NCI-H146 (cell line): ENCODE results near the gene ADAT1.

ENCODE experiments used
- DNase-seq: peaks from one replicate; lab custom pipeline; 2025; lab: John Stamatoyannopoulos, UW

Gene ADAT1

DNA sequence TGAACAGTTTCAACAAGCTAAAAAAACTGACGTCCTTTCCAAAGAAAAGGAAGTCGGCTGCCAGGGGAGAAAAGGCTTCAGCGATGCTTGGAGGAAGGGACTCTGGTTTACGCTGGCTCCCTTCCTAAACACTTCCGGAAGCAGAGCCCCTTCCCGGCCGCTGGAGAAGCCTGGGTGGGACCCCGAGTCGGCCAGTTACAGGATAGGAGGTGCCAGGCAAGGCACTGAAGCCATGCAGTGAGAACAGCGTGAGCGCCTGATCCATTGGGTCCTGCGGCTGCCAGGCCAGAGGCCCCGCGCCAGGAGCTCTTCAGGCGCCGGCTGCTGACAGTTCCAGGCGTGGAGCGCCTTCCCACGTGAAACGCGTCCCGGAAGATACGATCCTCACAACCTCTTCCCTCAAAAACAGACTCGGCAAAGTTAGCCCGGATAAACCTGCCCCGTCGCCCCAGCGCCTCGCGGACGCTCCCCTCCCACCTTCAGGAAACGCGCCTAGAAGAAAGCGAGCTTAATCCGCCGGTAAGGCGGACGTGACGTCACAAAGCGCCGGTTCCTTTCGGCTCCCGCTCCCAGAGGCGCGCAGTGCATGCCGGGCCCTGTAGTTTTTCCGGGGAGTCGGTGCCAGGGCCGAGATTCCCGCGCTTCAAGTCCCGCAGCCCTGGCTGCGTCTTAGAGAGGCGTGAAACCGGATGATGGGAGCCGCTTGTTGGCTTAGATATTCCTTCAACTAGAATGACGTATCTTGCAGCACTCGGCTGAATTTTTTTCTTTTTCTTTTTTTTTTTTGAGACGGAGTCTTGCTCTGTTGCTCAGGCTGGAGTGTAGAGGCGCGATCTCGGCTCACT is at the start of gene ADAT1:
Gene ADAT1 (minus strand): TSS at position 521 of the 845 bp plus-strand sequence. CDS start 2,482 bp downstream, outside the sequence.
- DNase-seq: peak; percentile 94

GRCh38 chr16:75667503-75667902 is 44.4 kb upstream of the ADAT1 start:
- no peak for DNase-seq

DNA sequence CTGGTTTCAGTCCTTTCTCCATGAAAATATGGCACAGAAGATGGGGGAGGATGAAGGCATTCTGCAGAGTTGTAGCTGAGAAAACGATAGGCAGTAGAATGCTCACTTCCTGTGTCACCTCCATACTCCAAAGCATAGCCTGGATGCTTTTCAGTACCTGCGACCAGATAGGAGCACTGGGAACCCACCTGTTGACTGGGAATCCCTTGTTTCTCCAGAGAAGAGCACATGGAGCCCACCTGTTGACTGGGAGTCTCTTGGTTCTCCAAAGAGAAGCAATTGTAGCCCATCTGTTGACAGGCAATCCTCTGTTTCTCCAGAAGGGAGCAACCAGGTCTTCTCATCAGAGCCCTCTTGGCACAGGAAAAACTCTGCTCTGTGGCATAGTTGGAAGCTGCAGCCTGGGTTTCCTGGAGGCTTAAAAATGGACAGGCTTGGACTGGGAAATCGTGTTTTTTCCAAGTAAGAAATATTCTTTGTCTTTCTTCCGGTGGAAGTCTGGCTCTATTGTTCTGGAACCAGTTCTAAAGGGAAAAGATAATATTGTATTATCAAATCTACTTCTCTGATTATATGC is 37.7 kb upstream of the ADAT1 start:
- DNase-seq: no peak

GRCh38 chr16:75660321-75660720 is 37.2 kb upstream of the ADAT1 start:
- no peak for DNase-seq

- DNase-seq: no peak
Observed at GRCh38 chr16:75658175-75658574, 35.1 kb upstream of the ADAT1 start.

DNA sequence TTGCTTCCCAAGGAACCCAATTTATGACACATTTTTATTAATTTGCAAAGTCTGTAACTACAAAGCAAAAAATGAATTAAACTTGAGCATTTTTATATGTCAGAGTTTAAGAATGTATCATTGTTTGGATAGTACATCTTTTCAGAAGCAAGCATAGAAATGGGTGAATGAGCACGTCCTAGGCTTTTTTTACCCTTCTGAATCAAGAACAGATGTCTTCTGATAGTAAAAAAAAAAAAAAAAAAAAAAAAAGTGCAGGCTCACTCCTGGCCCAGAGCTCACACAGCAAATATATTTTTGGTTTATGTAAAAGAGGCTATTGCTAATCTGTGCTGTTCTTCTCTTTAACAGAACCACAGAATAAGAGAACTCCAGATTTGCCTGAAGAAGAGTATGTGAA is 30.8 kb upstream of the ADAT1 start:
- DNase-seq: no peak

DNA sequence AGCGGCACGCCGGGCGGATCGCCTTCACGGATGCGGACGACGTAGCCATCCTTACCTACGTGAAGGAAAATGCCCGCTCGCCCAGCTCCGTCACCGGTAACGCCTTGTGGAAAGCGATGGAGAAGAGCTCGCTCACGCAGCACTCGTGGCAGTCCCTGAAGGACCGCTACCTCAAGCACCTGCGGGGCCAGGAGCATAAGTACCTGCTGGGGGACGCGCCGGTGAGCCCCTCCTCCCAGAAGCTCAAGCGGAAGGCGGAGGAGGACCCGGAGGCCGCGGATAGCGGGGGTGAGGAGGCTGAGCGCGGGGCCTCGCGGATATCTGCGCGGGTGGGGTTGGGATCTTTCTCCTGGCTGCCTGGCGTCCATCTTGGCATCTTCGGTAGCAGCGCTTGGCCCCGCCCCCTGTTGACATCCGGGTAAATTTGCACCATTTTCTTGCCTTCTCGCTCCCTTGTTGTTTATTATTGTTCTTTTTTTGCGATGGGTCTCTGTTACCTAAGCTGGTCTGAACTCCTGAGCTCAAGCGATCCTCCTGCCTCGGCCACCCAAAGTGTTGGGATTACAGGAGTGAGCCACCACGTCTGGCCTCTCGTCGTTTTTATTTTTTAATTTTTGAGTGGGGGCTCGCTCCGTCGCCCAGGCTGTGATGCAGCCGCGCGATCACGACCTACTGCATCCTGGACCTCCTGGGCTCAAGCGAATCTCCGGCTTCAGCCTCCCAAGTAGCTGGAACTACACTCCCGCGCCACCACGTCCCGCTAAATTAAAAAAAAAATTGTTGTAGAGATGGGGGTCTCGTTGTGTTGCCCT is 25.4 kb upstream of the ADAT1 start:
- peak; percentile 70 for DNase-seq

DNA sequence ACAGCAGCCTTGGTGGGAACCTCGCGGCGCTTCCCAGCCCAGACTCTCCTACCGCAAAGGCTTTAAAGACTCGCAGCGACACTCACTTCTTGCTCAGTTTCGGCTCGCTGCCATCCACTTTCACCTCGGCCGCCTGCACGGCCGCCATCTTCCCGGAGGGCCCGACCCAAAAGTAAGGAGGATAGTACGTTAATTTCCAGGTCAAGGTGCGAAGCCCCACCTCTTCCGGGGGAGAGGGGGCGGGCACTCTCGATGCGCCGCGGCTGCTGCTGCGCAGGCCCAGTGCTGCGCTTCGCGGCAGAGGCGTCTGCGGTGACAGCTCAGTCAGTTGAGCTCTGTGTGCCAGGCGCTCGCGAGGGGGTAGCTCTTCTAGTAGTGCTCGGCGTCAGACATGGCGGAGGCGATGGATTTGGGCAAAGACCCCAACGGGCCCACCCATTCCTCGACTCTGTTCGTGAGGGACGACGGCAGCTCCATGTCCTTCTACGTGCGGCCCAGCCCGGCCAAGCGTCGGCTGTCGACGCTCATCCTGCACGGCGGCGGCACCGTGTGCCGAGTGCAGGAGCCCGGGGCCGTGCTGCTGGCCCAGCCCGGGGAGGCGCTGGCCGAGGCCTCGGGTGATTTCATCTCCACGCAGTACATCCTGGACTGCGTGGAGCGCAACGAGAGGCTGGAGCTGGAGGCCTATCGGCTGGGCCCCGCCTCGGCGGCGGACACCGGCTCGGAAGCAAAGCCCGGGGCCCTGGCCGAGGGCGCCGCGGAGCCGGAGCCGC is 24.6 kb upstream of the ADAT1 start, which contains the start of the genes KARS1 and TERF2IP:
Gene KARS1 (minus strand): TSS at position 174 of the 773 bp plus-strand sequence. CDS start 26 bp downstream, at position 148.
Gene TERF2IP (plus strand): TSS at position 282 of the 773 bp plus-strand sequence. CDS start 110 bp downstream, at position 392.
- peak; percentile 87 for DNase-seq

GRCh38 chr16:75647112-75647491 is 24.0 kb upstream of the ADAT1 start:
- no peak for DNase-seq

GRCh38 chr16:75644240-75645012 is 21.3 kb upstream of the ADAT1 start:
- no peak for DNase-seq

- no peak for DNase-seq
Observed at GRCh38 chr16:75640598-75640997, 17.5 kb upstream of the ADAT1 start.

GRCh38 chr16:75635036-75635435 is 12.0 kb upstream of the ADAT1 start:
- no peak for DNase-seq

DNA sequence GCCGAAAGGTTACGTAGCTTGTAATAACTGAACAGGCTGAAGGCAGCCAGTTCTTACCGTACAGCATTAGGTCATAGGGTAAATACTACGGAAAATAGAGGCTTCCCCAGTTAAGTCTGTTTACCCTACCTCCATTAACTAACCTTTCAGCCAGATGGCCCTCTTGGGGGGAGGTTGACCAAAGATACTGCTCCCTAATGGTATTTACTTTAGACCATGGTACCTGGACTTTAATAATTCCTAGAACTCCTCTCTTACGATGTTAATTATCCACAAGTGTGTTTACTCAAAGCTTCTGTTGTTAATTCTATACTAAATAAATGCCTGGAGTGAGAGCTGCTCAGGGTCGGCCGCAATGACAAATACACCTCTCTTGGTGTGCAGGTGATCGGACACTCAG is 9.8 kb upstream of the ADAT1 start:
- DNase-seq: peak; percentile 90

DNA sequence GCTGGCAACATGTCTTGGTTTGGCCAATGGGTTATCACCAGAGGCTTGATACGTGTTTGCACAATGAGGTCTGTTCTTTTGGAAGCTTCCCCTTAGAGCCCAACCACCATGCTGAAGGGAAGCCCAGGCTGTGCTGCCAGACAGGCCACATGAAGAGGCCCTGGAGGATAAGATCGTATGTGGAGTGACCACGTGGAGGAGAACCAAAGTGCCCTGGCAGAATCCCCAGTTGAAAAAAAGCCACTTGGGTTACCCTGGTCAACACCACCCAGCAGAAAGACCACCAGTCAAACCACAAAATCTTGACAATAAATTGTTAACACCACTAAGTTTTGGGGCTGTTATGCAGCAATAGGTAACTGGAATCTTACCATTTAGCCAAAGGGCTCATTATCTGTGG is 7.0 kb upstream of the ADAT1 start:
- no peak for DNase-seq

DNA sequence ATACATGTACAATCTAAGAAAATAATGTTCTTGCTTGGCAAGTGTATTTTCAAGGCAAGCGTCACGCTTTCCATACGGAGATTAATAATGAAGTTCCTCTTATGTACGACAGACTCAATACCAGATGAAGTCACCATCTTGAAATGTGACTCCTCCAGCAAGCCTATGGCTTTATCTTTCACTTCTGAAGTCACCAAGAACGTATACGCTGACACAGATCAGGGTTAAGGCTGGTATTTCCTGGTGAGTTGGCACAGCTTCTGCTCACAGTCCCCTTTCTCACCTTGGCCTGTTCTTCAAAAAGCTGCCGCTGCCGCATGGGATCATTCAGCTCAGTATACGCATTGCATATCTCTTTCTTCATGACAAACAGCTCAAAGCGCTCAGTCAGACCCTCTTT is 6.1 kb upstream of the ADAT1 start:
- DNase-seq: no peak

- no peak for DNase-seq
Observed at GRCh38 chr16:75628351-75628750, 5.3 kb upstream of the ADAT1 start.

GRCh38 chr16:75627851-75628250 is 4.8 kb upstream of the ADAT1 start:
- DNase-seq: no peak

DNA sequence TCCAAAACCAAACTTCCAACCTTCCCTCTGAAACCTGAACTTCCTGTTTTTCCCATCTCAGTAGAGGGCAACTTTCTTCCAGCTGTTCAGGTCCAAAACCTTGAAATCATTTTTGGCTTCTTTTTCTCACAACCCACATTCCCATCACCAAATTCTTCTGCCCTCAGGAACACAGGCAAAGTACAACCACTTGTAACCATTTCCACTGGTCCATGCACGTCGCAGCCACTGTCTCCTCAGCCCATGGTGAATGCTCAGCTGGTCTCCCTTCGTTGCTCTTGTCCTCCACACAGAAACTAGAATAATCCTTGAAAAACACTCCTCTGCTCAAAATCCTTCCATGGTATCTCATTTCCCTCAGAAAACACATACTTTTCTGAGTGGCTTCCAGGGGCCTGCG is 3.7 kb upstream of the ADAT1 start:
- no peak for DNase-seq

DNA sequence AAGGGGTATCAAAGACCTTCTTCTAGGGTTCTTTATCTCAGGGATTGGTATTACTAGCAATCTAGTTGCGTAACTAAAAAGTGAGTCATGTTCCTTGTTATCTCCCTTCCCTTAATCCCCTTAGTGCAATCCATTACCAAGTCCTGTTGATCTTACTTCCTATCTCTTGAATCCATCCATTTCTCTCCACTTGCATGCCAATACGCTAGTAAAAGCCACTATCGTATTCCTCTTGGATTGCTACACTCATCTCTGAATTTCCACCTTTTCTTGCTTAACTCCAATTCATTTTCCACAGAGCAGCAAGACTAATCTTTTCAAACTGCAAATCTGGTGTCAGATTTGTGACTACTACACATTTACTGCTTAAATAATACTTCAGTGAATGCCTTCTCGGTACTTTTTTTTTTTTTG is 1.8 kb upstream of the ADAT1 start:
- no peak for DNase-seq

DNA sequence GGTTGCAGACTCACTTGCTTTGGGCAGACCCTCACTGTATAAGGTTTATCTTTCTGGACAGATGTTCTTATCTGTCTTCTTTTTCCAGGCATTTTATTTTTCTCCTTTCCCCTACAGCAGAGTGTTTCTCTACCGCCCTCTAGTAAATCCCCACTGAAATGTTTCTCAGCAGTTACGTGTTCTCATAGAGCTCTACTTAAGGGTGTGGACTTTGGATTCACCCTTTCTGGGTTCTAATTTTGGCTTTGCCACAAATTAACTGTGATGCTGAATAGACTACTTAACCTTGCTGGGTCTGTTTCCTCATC is 2.0 kb downstream of the ADAT1 start:
- DNase-seq: peak; percentile 0
